OCI-LY7 (cell line): ENCODE measurements around the gene SHMT2. TPM values are rescaled to one million over a fixed set of nuclear protein-coding genes. Genes with fewer than 3 reads are reported as not detected.

Source experiments
- BruUV-seq: library from RNA; stranded (reverse); fragments of 400-500 nt; replicated peaks from 2 replicates; lab custom pipeline; 2021; lab: Mats Ljungman, UMichigan
- CTCF ChIA-PET: fragments of 300-600 bp; sonication (Branson Sonifier 250); formaldehyde crosslinking; loops from one replicate; lab custom pipeline; 2022; ENCODE audit warnings: antibody characterized with exemption; ENCODE audit not compliant: unreplicated experiment; lab: Charles Lee
- POLR2A ChIA-PET: fragments of 300-600 bp; sonication (Branson Sonifier 250); formaldehyde crosslinking; loops from one replicate; lab custom pipeline; 2022; ENCODE audit warnings: antibody characterized with exemption; lab: Charles Lee
- DNase-seq: peaks from one replicate; pipeline ENCODE4 v3.0.0-alpha.2; 2015; ENCODE audit warnings: low spot score
- H2AFZ ChIP-seq: fragments of 200-600 bp; sonication (generic), shearing (Covaris generic); 2 replicates; pipeline ENCODE4 v1.6.1; 2014; ENCODE audit warnings: mild to moderate bottlenecking, antibody characterized with exemption, low read length, moderate library complexity
- H3K27ac ChIP-seq: fragments of 200-600 bp; sonication (generic); 2 replicates; pipeline ENCODE4 v1.5.1; 2014; ENCODE audit warnings: mixed run types, low read depth, mild to moderate bottlenecking, moderate library complexity, low read length, inconsistent platforms; ENCODE audit not compliant: poor library complexity, severe bottlenecking
- H3K36me3 ChIP-seq: fragments of 200-600 bp; sonication (generic); 2 replicates; pipeline ENCODE4 v1.6.1; 2014; ENCODE audit warnings: mild to moderate bottlenecking, antibody characterized with exemption, low read length, moderate library complexity, mixed read lengths; ENCODE audit not compliant: insufficient read depth
- H3K4me1 ChIP-seq: fragments of 200-600 bp; sonication (generic); 2 replicates; pipeline ENCODE4 v1.5.1; 2014; ENCODE audit warnings: mild to moderate bottlenecking, low read length; ENCODE audit not compliant: insufficient read depth, poor library complexity, severe bottlenecking
- H3K4me2 ChIP-seq: fragments of 200-600 bp; sonication (generic); 2 replicates; pipeline ENCODE4 v1.6.1; 2014; ENCODE audit warnings: mild to moderate bottlenecking, low read length
- H3K4me3 ChIP-seq: fragments of 200-600 bp; sonication (generic); 2 replicates; pipeline ENCODE4 v1.5.1; 2014; ENCODE audit warnings: mild to moderate bottlenecking, low read depth, low read length; ENCODE audit not compliant: poor library complexity, severe bottlenecking
- H3K79me2 ChIP-seq: fragments of 200-600 bp; sonication (generic); 2 replicates; pipeline ENCODE4 v1.6.1; 2016; ENCODE audit warnings: low read depth, mild to moderate bottlenecking, low read length, moderate library complexity, mixed read lengths; ENCODE audit not compliant: insufficient read depth
- H3K9me2 ChIP-seq: fragments of 200-600 bp; sonication (generic); 2 replicates; pipeline ENCODE4 v1.6.1; 2016; ENCODE audit warnings: mild to moderate bottlenecking, low read length, mixed read lengths; ENCODE audit not compliant: insufficient read depth
- H3K9me3 ChIP-seq: fragments of 200-600 bp; sonication (generic); 2 replicates; pipeline ENCODE4 v1.6.1; 2014; ENCODE audit warnings: mild to moderate bottlenecking, mixed run types, low read length, mixed read lengths
- H4K20me1 ChIP-seq: fragments of 200-600 bp; sonication (generic); 2 replicates; pipeline ENCODE4 v1.6.1; 2014; ENCODE audit warnings: mild to moderate bottlenecking, antibody characterized with exemption, low read length, moderate library complexity, mixed read lengths; ENCODE audit not compliant: insufficient read depth
- CTCF ChIP-seq: fragments of 200-600 bp; sonication (generic); conservative IDR thresholded peaks from 2 replicates; pipeline ENCODE4 v1.5.1; 2014; ENCODE audit warnings: mild to moderate bottlenecking, antibody characterized with exemption, low read length, moderate library complexity, mixed read lengths
- EZH2phosphoT487 ChIP-seq: fragments of 200-600 bp; sonication (generic); IDR thresholded peaks from 2 replicates; pipeline ENCODE4 v1.6.1; 2018; ENCODE audit warnings: low read depth, borderline replicate concordance, mild to moderate bottlenecking, mixed run types, antibody characterized with exemption, low read length, moderate library complexity, mixed read lengths
- intact Hi-C: fragments of 100-400 bp; cut with micrococcal nuclease; formaldehyde crosslinking; loops from one replicate; pipeline ENCODE4 v1.10.0; 2022; ENCODE audit not compliant: unreplicated experiment
- total RNA-seq, 2 experiments: library from RNA; depleted of rRNA in 1 of 2; stranded (reverse); fragments of >200 nt in 1 of 2; shearing (Covaris generic) in 1 of 2; gene quantifications; 2 replicates each; pipeline ENCODE4 v1.2.3, GENCODE V29; 2014 to 2022

SHMT2 gene
- total RNA-seq, 2 experiments from 2014 or later: 394 to 415 TPM

DNA sequence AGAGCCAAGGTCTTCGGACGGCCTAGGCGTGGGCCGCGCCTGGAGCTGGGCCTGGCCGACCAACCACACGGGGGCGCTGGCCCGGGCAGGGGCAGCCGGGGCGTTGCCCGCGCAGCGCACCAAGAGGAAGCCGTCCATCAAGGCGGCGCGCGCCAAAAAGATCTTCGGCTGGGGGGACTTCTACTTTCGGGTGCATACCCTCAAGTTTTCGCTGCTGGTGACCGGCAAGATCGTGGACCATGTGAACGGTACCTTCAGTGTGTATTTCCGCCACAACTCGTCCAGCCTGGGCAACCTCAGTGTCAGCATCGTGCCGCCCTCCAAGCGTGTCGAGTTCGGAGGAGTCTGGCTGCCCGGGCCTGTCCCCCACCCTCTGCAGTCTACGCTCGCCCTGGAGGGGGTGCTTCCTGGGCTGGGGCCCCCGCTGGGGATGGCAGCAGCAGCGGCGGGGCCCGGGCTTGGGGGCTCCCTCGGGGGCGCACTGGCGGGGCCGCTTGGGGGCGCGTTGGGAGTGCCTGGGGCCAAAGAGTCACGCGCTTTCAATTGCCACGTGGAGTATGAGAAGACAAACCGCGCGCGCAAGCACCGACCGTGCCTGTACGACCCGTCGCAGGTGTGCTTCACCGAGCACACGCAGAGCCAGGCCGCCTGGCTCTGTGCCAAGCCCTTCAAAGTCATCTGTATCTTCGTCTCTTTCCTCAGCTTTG, 4.4 kb upstream of the SHMT2 start:
- intact Hi-C loops: no loop called here
- no peak overlapping the region for H3K4me3 ChIP-seq

GRCh38 chr12:57225680-57226210, 3.8 kb upstream of the SHMT2 start:
- no peaks in the 10 kb centered on the region for H3K9me2 ChIP-seq
- peaks cover 13% of the 10 kb centered on the region for H3K79me2 ChIP-seq
- CTCF ChIA-PET: interaction anchor here (0.5 to 1.2 kb wide), 2 partner anchors 12 kb away, joined by 3 to 4 read pairs; no protein-coding TSS in a partner anchor
- intact Hi-C loops: no loop called here
- no TSS peak for BruUV-seq
- H3K9me3 ChIP-seq: no peaks in the 10 kb centered on the region
- no peak for DNase-seq
- peaks cover 52% of the 10 kb centered on the region for H3K4me1 ChIP-seq
- H3K4me2 ChIP-seq: peak overlapping the region; percentile 88
- peak overlapping the region; percentile 6 for H3K4me3 ChIP-seq
- TF ChIP-seq CTCF (no peak), EZH2phosphoT487 (no peak)
- H2AFZ ChIP-seq: peak overlapping the region; percentile 65; the same call in 1 of the 2 replicates
- no peaks in the 10 kb centered on the region for H4K20me1 ChIP-seq
- H3K36me3 ChIP-seq: peaks cover 6% of the 10 kb centered on the region
- POLR2A ChIA-PET: interaction anchor here (2.5 to 3.1 kb wide), 2 partner anchors 13 to 16 kb away, joined by 17 to 19 read pairs; no protein-coding TSS in a partner anchor
- peak overlapping the region; percentile 21 for H3K27ac ChIP-seq

More for the DNA sequence above, 4.4 kb upstream of the SHMT2 start:
- CTCF ChIA-PET: interaction anchor here (0.5 kb wide), 1 partner anchor 11 kb away, joined by 3 read pairs; no protein-coding TSS in a partner anchor
- Histone ChIP-seq H3K4me2 (peak overlapping the region; percentile 88), H3K27ac (peak overlapping the region; percentile 18), H2AFZ (peak overlapping the region; percentile 65), H3K9me2 (no peaks in the 10 kb centered on the region), H3K4me1 (peaks cover 50% of the 10 kb centered on the region), H3K79me2 (peaks cover 7% of the 10 kb centered on the region; the same call in 1 of the 2 replicates), H3K9me3 (no peaks in the 10 kb centered on the region), H3K36me3 (no peaks in the 10 kb centered on the region), H4K20me1 (no peaks in the 10 kb centered on the region)
- no TSS peak for BruUV-seq
- TF ChIP-seq CTCF (peak; percentile 79), EZH2phosphoT487 (no peak)
- POLR2A ChIA-PET: interaction anchor here (3.1 kb wide), 1 partner anchor 14 kb away, joined by 17 read pairs; no protein-coding TSS in a partner anchor
- peak; percentile 87 for DNase-seq
